Measurements from ENCODE around the gene RNF8. TPM values are rescaled to one million over a fixed set of nuclear protein-coding genes. Genes with fewer than 3 reads are reported as not detected.

The RNF8 gene
- total RNA-seq, 4 donors from 2014 or later: 8.0 to 18.4 (median 16.0) TPM

DNA sequence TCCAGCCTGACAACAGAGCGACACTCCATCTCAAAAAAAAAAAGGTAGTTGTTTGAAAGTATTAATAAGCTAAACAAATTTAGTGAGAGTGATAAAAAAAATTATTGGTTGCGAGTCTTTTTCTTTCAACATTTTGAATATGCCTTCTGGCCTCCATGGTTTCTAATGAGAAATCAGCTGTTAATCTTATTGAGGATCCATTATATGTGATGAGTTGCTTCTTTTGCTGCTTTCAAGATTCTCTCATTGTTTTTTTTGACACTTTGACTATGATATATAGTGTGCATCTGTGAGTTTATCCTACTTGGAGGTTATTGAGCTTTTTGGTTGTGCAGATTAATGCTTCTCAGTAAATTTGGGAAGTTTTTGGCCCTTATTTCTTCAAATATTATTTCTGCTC lies 63.6 kb downstream of the RNF8 start:
- no peak for DNase-seq
- WGBS, 2 donors: 50 to 70% methylated on average over 2 of the region's 2 CpGs
- Histone ChIP-seq H3K4me3 (replicated peaks in 1 of 3) (no peak overlapping the region), H3K9me3 (no peaks in the 10 kb centered on the region), H3K36me3 (no peaks in the 10 kb centered on the region), H3K4me1 (no peaks in the 10 kb centered on the region), H3K27ac (no peak overlapping the region), H3K27me3 (no peaks in the 10 kb centered on the region)
- intact Hi-C loops (cut with DNase I): no loop called here
- no peak for TF ChIP-seq POLR2A (IDR thresholded peaks at IDR 0.05)
- TF ChIP-seq CTCF (IDR thresholded peaks at IDR 0.05): no peak

- Histone ChIP-seq H3K36me3 (no peaks in the 10 kb centered on the region), H3K27me3 (no peaks in the 10 kb centered on the region), H3K4me3 (replicated peaks in 1 of 3) (no peak overlapping the region), H3K9me3 (no peaks in the 10 kb centered on the region), H3K27ac (no peak overlapping the region), H3K4me1 (no peaks in the 10 kb centered on the region)
- TF ChIP-seq CTCF (IDR thresholded peaks at IDR 0.05): no peak
- 70 to 76% methylated on average over 5 of the region's 5 CpGs for WGBS, 2 donors
- no peak for DNase-seq
- intact Hi-C loops (cut with DNase I): no loop called here
These were observed 64.9 kb downstream of the RNF8 start for GRCh38 chr6:37418722-37419121.

- no peak overlapping the region for H3K27ac ChIP-seq
- no peaks in the 10 kb centered on the region for H3K36me3 ChIP-seq
- H3K9me3 ChIP-seq: no peaks in the 10 kb centered on the region
- H3K4me3 ChIP-seq (replicated peaks in 1 of 3): no peak overlapping the region
- WGBS, 2 donors: 82 to 85% methylated on average over 4 of the region's 4 CpGs
- no peaks in the 10 kb centered on the region for H3K27me3 ChIP-seq
- H3K4me1 ChIP-seq: no peaks in the 10 kb centered on the region
- intact Hi-C loops (cut with DNase I): no loop called here
- TF ChIP-seq POLR2A (IDR thresholded peaks at IDR 0.05): no peak
- no peak for TF ChIP-seq CTCF (IDR thresholded peaks at IDR 0.05)
- no peak for DNase-seq
These were observed 72.5 kb downstream of the RNF8 start for GRCh38 chr6:37426058-37426944.

GRCh38 chr6:37426945-37427510 lies 73.2 kb downstream of the RNF8 start:
- no peaks in the 10 kb centered on the region for H3K9me3 ChIP-seq
- H3K36me3 ChIP-seq: no peaks in the 10 kb centered on the region
- no peak overlapping the region for H3K27ac ChIP-seq
- no peaks in the 10 kb centered on the region for H3K27me3 ChIP-seq
- WGBS, 2 donors: 92 to 94% methylated on average over 6 of the region's 6 CpGs
- DNase-seq: no peak
- no peaks in the 10 kb centered on the region for H3K4me1 ChIP-seq
- H3K4me3 ChIP-seq (replicated peaks in 1 of 3): no peak overlapping the region
- intact Hi-C loops (cut with DNase I): no loop called here
- TF ChIP-seq POLR2A (IDR thresholded peaks at IDR 0.05) (no peak), CTCF (IDR thresholded peaks at IDR 0.05) (no peak)

DNA sequence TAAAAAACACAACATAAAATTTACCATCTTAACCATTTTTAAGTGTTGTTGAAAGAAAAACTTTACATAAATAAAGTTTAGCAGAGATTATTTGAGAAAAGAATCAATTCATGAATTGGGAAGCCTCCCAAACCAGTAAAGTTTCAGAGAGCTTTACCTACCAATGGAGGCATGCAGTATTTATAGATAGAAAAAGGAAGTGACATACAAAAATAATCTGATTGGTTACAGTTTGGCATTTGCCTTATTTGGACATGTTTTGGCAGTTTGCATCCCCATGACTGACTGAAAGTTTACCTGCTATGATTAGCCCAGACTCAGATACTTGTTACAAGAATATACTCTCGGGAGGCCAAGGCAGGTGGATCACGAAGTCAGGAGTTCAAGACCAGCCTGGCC lies 75.6 kb downstream of the RNF8 start:
- intact Hi-C loops (cut with DNase I): no loop called here
- H3K4me1 ChIP-seq: peaks cover 4 to 12% of the 10 kb centered on the region in 2 donors

More for the DNA sequence above, 75.6 kb downstream of the RNF8 start:
- no peaks in the 10 kb centered on the region for H3K9me3 ChIP-seq
- 79 to 86% methylated on average over 2 of the region's 2 CpGs for WGBS, 2 donors
- DNase-seq: no peak
- H3K4me3 ChIP-seq (replicated peaks in 1 of 3): no peak overlapping the region
- TF ChIP-seq CTCF (IDR thresholded peaks at IDR 0.05) (no peak), POLR2A (IDR thresholded peaks at IDR 0.05) (no peak)
- no peak overlapping the region for H3K27ac ChIP-seq
- H3K36me3 ChIP-seq: no peaks in the 10 kb centered on the region
- H3K27me3 ChIP-seq: no peaks in the 10 kb centered on the region
